ENCODE results near the gene SOAT2.

DNA sequence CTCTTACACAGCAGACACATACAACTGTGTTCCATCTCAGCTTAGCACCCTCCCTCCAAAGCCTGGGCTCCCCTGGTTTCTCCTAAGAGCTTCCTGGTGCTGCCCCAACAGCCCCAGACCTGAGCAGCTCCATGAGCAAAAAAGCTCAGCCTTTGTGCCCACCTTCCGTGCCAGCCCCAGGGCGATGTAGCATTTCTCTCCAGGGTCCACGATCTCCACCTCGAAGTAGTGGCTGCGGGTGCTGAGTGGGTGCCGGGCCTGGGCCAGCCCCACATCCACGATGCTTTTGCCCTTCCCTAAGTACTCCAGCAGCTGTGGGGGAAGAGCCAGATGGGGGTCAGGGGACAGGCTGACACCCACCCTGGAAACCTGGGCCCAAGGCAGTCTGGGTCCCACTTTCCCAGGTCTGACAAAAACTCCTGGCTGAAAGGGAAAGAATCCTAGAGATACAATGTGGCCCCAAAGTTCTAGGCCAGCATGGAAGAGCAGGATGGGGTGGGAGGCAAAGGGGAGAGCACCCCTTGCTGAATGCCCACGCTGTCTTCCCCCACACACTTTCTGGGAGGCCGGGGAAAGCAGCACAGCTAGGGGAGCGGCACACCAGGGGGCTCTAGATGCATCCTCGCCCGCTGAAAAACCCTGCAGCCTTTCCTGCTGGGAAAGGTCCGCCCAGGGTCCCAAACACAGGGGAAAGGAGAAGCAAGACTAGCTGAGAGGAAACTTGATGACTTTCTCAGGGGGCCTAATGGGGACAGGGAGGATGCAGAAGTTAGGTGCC lies 35.1 kb upstream of the SOAT2 start:
- no peak for TF ChIP-seq POLR2A (IDR thresholded peaks at IDR 0.05; ENCODE audit: low read depth, low read length)
- TF ChIP-seq POLR2AphosphoS5 (IDR thresholded peaks at IDR 0.05; ENCODE audit: low read depth, low read length), result no peak

Measured in GM12892 (cell line).